Activated naive CD4-positive, alpha-beta T cell (primary cell): ENCODE results near the gene ADCYAP1.

ENCODE experiments used
- DNase-seq, 4 experiments: peaks; one replicate each; lab custom pipeline; 2025; lab: John Stamatoyannopoulos, UW

ADCYAP1 gene

DNA sequence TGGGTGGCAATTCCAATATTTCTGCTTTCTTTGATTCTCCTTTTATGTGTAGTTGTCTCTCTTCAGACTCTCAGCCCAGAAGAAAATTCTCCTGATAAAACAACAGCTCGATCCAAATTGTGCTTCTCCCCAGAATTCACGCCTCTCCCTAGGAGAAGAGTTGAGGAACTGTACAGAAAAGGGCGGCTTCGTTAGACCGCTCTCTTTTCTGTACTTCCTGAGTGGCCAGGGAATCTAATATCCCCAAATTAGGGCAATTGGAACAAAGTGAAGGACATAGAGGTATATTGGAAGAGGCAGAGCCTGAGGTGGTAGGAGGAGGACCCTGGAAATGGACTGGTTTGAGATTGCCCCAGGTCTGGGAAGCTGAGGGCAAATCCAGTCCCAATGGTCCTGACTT lies 5.6 kb downstream of the ADCYAP1 start:
- DNase-seq = no peak

DNA sequence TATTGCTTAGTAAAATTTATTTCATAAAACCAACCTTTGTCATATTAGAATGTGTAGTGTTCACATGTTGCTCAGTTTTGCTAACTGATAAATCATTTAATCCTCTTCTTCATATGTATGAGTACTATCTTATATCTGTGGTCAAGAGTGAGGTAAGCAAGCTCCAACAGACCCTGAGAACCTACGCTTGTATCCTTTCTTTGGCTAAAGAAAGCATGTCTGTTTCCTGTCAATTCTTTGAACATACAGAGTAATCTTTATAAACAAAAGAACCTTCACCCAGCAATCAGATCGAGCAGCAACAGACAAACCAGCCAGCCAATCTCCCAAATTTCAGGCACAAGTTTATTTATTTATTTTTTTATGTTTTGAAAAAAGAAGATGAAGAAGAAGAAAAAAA lies 6.4 kb downstream of the ADCYAP1 start:
- DNase-seq = no peak

DNA sequence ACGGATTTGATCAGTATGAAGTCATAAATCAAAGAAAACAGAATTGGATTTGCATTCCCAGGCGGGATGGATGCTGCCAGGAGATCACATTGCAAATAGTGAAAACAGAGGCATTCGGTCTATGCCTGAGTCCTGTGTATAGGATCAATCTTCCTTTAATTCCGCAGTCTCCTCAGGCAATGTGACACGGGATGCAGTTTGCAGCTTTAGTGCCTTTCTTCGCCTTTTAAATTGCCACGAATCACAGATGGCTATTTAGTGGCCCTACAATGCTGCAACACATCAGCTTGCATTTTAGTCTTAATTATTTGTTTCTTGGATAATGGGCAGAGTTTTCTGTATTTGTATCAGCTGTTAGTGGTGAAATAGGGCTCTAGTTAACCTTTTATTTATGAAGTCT lies 6.8 kb downstream of the ADCYAP1 start:
- DNase-seq = no peak

DNA sequence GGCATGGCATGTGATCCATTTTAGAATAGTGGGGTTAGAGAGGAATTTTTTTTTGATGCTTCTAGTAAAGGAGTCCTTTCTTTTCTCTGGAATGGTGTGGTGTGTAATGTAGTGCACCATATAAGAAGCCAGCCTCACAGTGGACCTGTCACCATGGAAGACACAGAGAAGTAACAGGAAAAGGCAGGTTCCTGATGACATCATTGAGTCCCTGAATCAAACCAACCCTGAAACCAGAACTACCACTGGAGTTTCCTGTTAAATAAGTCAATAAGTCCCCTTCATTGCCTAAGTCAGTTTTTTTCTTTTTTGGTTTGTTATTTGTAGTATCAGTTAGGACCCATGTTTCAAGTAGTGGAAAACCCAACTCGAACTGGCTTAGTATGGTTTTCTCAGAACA lies 11.9 kb downstream of the ADCYAP1 start:
- no peak for DNase-seq

DNA sequence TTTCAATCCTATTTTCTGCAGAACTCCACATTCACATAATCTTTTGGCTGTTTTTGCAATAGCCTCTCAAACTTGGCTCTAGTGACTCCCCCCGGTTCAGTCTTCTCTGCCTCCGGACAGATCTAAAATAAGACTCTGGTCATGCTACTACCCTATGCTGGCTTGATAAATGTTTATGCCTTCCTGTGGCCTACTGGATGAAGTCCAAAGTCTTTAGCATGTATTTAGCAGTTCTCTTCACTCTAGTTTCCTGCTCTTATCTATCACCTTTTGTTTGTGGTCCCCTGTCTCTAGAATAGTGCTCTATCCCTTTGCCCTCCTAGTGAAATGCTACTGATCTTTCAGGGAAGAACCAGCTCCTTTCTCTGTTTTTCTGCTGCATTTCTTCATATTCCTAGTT lies 14.4 kb downstream of the ADCYAP1 start:
- no peak for DNase-seq

DNA sequence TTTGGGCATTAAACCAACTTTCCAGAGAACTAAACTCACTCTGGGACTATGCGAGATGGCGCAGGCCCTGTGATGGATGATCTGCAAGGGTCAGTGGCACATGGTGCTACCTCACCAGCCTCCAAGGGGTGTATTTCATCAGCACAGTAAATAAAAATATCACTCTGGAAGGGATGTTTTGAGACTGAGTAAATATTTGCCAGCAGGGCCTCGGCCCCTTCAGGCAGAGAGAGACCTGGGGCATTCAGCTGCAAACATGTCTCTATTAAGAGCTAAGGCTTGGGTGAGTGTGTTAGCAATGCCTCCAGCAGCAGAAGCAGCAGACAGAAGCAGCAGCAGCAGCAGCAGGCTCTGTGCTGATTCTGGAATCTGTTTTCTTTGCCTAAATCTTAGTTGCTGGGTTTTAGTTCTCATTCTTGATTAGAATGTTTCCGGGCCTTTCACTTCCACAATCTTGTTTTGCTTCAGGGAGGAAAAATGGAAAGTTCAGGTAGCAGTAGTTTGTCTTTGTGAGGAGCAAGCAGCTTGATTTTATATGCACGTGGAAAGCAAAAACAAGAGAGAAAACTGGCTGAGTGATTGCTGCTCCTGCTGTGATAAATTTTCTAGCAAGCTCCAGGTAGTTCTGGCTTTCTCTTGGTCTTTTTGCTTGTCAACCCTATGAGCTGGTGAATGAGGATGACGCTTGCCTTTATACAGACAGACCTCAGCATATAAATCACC lies 18.6 kb downstream of the ADCYAP1 start:
- no peak for DNase-seq

DNA sequence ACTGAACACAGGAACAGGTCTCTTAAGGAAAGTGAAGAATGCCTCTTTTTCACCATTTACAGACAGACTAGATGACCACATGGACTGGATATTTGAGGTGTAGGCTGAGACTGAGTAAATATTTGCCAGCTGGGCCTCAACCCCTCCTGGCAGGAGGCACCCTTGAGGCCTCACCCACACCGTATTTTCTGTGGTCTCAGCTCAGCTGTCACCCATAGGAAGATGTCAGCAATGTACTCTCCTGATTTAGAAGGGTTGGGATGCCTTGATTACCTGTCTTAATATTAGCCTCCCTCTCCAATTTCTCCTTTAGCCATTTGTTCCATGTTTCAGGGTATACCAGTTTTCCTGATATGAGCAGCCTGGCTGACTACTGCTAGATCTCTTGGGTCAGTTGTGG lies 20.3 kb downstream of the ADCYAP1 start:
- no peak for DNase-seq

DNA sequence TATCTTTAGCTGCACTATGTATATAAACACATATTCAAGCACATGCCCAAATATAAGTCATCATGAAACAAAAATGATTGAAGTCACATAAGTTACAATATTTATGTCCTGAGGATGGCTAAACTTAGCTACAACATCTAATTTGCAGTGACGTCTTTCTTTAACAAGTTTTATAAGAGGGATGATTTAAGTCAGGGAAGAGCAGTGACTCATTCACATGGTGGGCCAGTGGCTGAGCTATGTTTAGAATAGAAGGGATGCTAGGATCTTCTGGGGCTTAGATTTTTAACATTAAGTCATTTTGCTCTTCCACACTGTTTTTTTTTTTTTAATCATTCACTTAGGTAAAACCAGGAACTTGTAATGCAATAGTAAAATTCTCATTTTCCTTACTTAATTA lies 22.3 kb downstream of the ADCYAP1 start:
- no peak for DNase-seq

DNA sequence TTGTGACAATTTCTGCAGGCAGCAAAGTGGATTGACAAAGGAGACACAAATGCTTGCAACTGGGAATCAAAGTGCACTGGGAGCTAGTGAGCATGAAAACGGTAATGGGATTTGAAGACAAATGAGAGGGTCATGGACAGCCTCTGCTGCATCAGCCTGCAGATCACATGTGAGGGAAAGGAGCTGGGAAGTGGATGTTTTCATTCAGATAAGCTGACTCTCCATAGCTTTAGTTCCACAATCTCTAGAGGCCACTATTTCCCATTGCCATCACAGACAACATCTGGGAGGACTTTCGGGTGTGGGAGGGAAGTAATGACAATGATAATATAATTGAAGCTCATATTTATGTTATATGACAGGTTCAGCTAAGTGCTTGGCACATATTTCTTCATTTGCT lies 28.4 kb downstream of the ADCYAP1 start:
- no peak for DNase-seq

DNA sequence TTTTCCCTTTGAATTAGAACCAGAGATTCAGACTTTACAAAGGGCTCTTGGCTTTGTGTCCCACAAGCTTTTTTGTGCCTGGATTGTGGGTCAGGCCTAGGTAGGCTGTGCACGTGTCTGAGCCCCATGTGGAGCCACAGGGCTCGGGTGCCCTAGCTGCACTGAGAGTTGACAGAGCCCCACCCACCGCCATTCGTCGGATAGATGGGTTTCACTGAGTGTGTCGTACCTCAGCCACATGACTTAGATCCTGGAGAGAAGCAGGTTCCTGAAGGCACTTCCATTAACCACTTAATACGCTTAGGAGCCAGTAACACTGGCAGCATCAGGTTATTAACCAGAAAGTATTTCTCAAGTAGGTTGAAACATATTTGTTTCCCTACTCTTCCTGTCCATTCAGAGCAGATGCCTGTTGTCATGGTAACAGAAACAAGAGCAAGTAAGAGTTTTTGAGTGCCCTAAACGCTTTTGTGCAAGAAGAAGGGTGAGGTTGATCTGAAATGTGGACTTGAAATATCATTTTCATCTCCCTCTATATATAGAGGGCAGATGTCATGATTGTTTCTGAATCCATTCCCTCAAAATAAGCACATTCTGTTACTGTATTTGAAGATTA lies 30.0 kb downstream of the ADCYAP1 start:
- no peak for DNase-seq

DNA sequence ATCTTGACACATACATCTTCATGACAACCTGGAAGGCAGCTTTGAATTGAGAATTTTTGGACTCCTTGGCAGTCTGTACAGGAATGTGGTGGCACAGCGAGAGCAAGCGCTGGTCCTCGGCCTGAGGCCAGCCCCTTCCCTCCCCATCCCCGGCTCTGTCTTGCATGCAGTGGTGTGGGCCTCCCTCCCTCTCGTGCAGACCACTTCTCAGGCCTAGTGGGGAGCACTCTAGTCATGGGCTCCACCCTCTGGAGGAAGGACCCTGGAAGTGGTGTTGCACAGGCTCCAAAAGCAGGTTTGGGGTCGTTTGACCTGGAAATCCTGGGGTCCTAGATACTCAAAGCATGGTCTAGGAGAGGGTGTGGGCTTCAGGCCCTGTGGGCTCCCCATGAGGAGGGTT lies 32.3 kb downstream of the ADCYAP1 start:
- DNase-seq = no peak

DNA sequence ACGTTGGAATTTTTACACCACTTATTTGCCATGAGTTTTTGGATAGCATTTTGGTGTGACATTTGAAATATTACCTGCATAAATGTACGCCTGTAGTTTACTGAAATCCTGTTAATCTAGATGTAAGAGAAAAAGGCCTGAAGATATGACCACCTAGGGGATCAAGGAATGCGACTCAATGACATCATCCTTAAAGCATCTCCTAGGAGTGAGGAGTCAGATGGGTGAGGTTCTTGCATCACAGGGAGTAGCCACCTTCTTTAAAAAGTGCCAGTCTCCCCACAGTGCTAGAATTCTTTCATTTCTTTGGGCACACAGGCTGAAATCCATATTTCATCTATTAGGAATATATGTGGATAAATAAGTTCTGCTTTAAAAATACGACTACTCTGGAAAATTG lies 34.5 kb downstream of the ADCYAP1 start:
- DNase-seq = no peak

DNA sequence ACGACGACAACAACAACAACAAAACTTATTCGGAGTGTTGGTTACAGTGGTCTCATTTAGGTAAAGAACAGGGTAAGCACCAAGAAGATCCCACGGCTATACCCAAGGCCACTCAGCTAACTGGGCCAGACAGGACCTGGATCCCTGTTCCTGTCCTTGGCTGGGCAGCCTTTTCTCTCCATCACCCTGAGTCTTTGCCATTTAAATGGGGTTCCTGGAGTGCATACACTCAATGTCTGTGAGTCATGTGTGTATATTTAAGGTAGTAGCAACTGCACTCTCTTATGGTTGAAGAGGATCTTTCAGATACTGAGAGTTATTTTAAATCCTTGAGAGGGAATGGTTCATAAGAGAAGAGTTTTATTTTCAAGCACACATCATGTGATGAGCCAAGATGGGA lies 35.3 kb downstream of the ADCYAP1 start:
- no peak for DNase-seq

DNA sequence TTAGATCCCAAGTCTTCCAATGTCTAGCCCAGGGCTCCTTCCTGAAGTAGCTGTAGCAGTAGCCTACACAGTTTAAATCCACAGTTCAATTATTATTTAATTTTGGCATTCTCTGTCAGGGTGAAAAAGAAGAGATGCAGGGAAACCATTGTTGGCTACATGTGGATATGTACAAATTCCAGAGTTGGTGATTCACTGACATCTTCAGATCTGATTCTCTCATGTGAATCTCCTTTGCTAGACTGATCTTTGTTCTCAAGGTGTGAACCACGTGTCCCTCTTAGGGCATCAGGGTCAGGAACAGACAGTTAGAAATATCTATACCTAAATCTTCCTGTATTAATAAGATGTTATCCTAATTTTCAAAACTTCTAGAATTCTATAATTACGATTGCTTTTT lies 36.7 kb downstream of the ADCYAP1 start:
- DNase-seq = no peak

DNA sequence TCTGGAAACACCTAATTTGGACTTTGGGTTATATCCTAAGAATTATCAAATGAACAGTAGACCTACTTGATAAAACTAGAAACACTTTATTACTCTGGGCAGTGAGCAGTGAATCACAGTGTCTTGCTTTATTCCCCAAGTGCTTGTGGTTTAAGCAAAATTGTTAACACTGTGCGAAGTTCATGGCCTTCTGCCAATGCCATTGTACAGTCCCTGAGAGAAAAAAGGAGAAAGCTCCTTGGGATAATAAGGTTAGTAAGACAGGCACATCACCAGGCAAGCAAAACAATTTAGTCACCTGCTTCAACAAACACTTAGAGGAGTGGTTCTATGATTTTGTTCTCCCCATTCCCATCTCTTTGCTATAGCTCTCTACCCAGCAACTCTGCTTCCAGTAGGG lies 39.8 kb downstream of the ADCYAP1 start:
- DNase-seq = no peak

DNA sequence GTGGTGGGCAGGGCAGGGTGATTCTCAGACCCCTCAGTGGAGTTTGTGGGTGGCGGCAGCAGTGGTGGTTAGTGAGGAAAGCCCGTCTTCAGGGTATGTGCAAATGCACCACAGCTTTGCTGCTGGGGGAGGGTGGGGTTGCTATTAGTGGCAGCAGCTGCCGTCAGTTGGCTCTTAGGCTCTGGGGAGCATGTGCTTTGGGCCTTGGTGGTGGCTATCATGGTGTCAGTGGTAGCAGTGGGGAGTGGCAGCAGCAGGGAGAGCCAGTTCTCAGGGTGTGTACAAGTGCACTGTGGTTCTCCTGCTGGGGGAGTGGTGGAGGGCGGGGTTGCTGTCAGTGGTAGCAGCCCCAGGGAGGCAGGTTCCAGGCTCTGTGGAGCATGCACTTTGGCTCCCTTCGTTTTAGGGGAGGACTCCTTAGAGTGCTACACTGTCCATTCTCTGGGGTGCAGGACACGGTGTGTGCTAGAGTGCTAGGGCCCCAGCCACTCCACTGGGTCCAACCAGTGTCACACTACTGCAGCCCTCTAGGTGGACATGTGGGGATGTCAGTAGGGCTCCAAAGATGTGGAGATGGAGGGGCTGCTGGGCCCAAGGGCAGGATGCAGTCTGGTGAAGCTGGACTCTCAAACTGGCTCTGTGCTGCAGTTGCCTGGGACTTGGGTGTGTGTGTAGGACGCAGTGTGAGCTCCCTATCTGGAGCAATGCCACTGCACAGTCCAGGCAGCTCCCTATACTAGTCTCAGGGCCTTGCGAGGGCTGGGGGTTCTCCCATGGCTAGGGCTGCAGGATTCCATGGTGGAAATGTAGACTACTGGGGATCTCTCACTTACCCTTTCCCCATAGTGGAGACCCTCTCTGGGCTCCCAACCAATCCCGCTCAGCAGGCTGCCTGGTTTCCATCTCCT lies 45.3 kb downstream of the ADCYAP1 start:
- DNase-seq = no peak

DNA sequence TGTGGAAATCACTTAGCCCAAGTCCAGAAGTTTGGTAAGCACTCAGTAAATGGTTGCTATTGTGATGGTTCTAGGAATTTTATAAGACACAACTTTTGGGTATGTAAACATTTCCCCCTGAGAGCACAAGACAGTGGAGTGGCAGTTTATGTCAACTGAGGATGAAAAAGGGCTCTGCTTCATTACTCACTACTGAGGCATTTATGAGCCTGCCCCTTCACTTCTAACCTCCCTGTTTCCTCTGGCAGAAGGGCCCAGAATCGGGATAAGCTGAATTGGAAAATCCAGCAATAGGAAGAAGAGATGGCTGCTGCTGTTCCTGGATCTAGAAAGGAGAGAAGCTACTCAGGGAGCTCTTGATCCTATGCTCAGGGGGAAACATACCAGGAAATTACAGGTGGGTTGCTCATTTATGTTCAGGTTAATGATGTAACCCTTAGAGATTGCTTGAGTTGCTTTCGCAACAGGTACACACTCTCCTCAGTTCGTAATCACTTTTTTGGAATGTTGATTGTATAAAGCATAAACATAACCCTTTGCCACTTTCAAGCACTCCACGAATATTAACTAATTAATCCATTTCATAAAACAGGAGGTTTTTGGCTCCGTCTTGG lies 46.3 kb downstream of the ADCYAP1 start:
- DNase-seq = no peak

DNA sequence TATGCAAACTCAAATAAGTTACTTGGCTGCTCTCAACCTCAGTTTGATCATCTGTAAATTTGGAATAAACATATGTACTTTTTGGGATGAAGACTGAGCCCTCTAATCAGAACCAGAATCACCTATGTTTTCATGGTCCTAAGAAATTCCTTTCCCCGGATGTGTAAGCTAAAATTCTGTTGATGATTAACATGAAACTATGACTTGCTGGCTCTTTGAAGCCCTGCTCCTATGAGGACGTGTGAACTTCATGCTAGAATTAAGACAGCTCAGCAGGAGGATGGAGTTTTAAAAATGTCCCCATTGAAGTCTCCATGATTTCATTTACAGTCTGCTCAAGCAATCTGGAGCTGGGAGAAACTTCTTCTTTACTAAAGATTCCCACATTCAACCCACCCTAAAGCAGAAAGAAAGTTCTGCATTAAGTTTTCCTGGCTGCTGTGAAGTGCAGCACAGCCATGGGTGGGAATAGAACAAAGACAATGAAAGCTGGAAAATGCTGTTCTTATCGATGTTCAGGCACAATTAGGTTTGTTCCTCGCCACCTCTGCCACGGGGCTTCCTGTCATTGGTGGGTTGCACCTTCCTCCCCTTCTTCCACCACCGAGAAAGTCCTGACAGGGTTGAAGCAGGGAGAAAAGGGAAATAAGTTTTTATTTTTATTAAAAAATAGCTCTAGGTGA lies 50.9 kb downstream of the ADCYAP1 start:
- DNase-seq = no peak

DNA sequence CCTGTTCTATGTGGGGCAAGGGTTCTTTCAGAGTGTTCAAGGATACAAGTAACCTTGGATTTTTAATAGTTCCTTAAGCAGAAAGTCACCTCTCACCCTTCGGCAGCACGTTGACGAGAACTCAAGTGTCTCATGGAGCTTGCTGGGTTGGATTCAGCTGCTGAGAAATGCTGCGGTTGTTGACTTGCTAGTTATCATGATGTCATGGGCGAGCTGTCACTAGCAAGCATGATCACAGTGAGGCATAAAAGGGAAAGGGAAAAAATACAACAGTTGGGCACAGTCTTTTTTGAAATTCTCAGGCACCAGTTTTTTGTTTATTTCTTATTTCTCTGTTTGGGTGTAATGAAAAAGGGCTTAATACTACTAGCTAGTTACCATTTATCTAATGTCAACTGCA lies 53.2 kb downstream of the ADCYAP1 start:
- no peak for DNase-seq

DNA sequence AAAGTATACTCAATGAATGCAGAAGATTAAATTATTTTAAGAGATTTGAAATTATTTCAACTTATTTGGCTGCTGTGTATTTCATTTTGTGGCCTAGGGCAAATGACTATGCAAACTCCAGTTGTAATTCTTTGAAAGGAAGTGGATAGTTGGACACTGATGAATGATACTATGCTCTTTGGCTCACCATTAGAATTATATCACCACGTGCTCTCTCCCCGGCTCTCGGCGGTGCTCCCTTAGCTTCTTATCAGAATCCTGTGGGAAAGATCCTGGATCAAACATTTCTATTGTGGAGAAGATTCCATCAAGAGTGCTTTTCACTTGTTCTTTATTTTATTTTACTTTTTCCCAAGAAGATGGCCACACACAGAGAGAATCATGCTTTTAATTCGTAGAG lies 55.2 kb downstream of the ADCYAP1 start:
- no peak for DNase-seq
